ENCODE results near the gene GTF2A1L. TPM values are rescaled to one million over a fixed set of nuclear protein-coding genes. Genes with fewer than 3 reads are reported as not detected.

Gene GTF2A1L
- total and polyA plus RNA-seq, 2 experiments from 2014 or later, result 0.65 to 0.94 TPM

GRCh38 chr2:48668992-48669391 is 51.3 kb downstream of the GTF2A1L start (continued):
- TF ChIP-seq ZNF331 (CRISPR knock-in tag; IDR thresholded peaks at IDR 0.05; ENCODE audit: low read depth), result no peak
- no peak for TF ChIP-seq EZH2 (IDR thresholded peaks at IDR 0.05; ENCODE audit: low read depth, unreplicated experiment)

GRCh38 chr2:48673581-48673980 is 55.9 kb downstream of the GTF2A1L start:
- H3K27ac ChIP-seq (ENCODE audit: low read depth), result no peak overlapping the region
- H3F3A ChIP-seq (replicated peaks; ENCODE audit: low read depth), result no peaks in the 10 kb centered on the region
- no peaks in the 10 kb centered on the region for H4K20me1 ChIP-seq (replicated peaks; ENCODE audit: insufficient read depth)
- no peak overlapping the region for H3K4me2 ChIP-seq
- H3K9me2 ChIP-seq (ENCODE audit: insufficient read depth), result no peaks in the 10 kb centered on the region
- H3K9me3 Mint-ChIP-seq, result peaks cover 4% of the 10 kb centered on the region; the same call in 1 of the 3 replicates
- H3K36me3 ChIP-seq (ENCODE audit: insufficient read depth), result no peaks in the 10 kb centered on the region
- H2AFZ ChIP-seq, result no peak overlapping the region
- H3K79me2 ChIP-seq (replicated peaks; ENCODE audit: insufficient read depth), result no peaks in the 10 kb centered on the region
- H3K4me1 ChIP-seq (ENCODE audit: insufficient read depth), result no peaks in the 10 kb centered on the region
- H3K4me3 Mint-ChIP-seq, result no peak overlapping the region
- TF ChIP-seq ZNF331 (CRISPR knock-in tag; IDR thresholded peaks at IDR 0.05; ENCODE audit: low read depth), result no peak
- no peak for TF ChIP-seq ZNF114 (CRISPR knock-in tag; IDR thresholded peaks at IDR 0.05)
- TF ChIP-seq ETS1 (IDR thresholded peaks at IDR 0.05), result no peak
- TF ChIP-seq ZNF462 (CRISPR knock-in tag; IDR thresholded peaks at IDR 0.05), result no peak
- TF ChIP-seq STAT1 (IDR thresholded peaks at IDR 0.05; ENCODE audit: unreplicated experiment), result no peak
- TF ChIP-seq CREB1 (CRISPR knock-in tag; IDR thresholded peaks at IDR 0.05; ENCODE audit: low read depth), result no peak
- no peak for TF ChIP-seq NANOG (IDR thresholded peaks at IDR 0.05; ENCODE audit: borderline replicate concordance)
- no peak for TF ChIP-seq EZH2 (IDR thresholded peaks at IDR 0.05; ENCODE audit: low read depth, unreplicated experiment)
- TF ChIP-seq REST (IDR thresholded peaks at IDR 0.05; ENCODE audit: unreplicated experiment), result no peak
- no peaks in the 10 kb centered on the region for H3K27me3 ChIP-seq (ENCODE audit: insufficient read depth)
- no peak overlapping the region for H3K27ac Mint-ChIP-seq
- ATAC-seq (no peak), DNase-seq (ENCODE audit: low spot score) (no peak)
- no peaks in the 10 kb centered on the region for H3K4me1 Mint-ChIP-seq
- no peak overlapping the region for H3K4me3 ChIP-seq
- no peaks in the 10 kb centered on the region; the same call in 2 of the 3 replicates for H3K36me3 Mint-ChIP-seq (ENCODE audit: low read depth)
- no peaks in the 10 kb centered on the region for H3K27me3 Mint-ChIP-seq (ENCODE audit: insufficient read depth, low read depth, poor library complexity)
